Measurements from ENCODE around the gene TRIO.
"Not testable (repeated sequence)": the region's sequence is repeated elsewhere in the genome, so short reads cannot be mapped to it uniquely, and the experiment has no call there.

The TRIO gene

GRCh38 chr5:14142827-14143545 lies at the start of gene TRIO:
Gene TRIO (plus strand): TSS chr5:14143342. CDS start chr5:14143726, 384 bp downstream.
- DNase-seq (ENCODE audit: low spot score) = peak; percentile 96
- FAIRE-seq = peak; percentile 58

- DNase-seq (ENCODE audit: low spot score); FAIRE-seq: not testable (repeated sequence)
Measured at GRCh38 chr5:14097380-14097779, 45.8 kb upstream of the TRIO start.

GRCh38 chr5:14097998-14098471 lies 45.1 kb upstream of the TRIO start:
- DNase-seq (ENCODE audit: low spot score) (no peak), FAIRE-seq (no peak)

- no peak for DNase-seq (ENCODE audit: low spot score)
Measured at GRCh38 chr5:14100281-14100680, 42.9 kb upstream of the TRIO start.

GRCh38 chr5:14101922-14102321 lies 41.2 kb upstream of the TRIO start:
- no peak for FAIRE-seq
- DNase-seq (ENCODE audit: low spot score) = no peak

More at GRCh38 chr5:14100281-14100680, 42.9 kb upstream of the TRIO start:
- no peak for FAIRE-seq

- FAIRE-seq (no peak), DNase-seq (ENCODE audit: low spot score) (no peak)
Measured at GRCh38 chr5:14102666-14103065, 40.5 kb upstream of the TRIO start.

GRCh38 chr5:14105718-14106410 lies 37.3 kb upstream of the TRIO start:
- FAIRE-seq (no peak), DNase-seq (ENCODE audit: low spot score) (peak; percentile 89)

GRCh38 chr5:14107536-14107935 lies 35.6 kb upstream of the TRIO start:
- no peak for DNase-seq (ENCODE audit: low spot score)
- FAIRE-seq = no peak

GRCh38 chr5:14108170-14108996 lies 34.8 kb upstream of the TRIO start:
- DNase-seq (ENCODE audit: low spot score) (no peak), FAIRE-seq (no peak)

- FAIRE-seq (peak; percentile 9), DNase-seq (ENCODE audit: low spot score) (no peak)
Measured at GRCh38 chr5:14109041-14109747, 33.9 kb upstream of the TRIO start.

GRCh38 chr5:14109771-14110170 lies 33.4 kb upstream of the TRIO start:
- FAIRE-seq = no peak

GRCh38 chr5:14110196-14110595 lies 32.9 kb upstream of the TRIO start:
- DNase-seq (ENCODE audit: low spot score) = no peak
- FAIRE-seq = no peak

More at GRCh38 chr5:14109771-14110170, 33.4 kb upstream of the TRIO start:
- DNase-seq (ENCODE audit: low spot score) = no peak

- no peak for FAIRE-seq
Measured at GRCh38 chr5:14110680-14111079, 32.5 kb upstream of the TRIO start.

GRCh38 chr5:14112998-14113652 lies 30.0 kb upstream of the TRIO start:
- FAIRE-seq = peak; percentile 5
- no peak for DNase-seq (ENCODE audit: low spot score)

More at GRCh38 chr5:14110680-14111079, 32.5 kb upstream of the TRIO start:
- peak; percentile 38 for DNase-seq (ENCODE audit: low spot score)

- DNase-seq (ENCODE audit: low spot score) (no peak), FAIRE-seq (peak; percentile 27)
Measured at GRCh38 chr5:14114615-14115251, 28.4 kb upstream of the TRIO start.

- DNase-seq (ENCODE audit: low spot score) = no peak
- no peak for FAIRE-seq
Measured at GRCh38 chr5:14115323-14115895, 27.7 kb upstream of the TRIO start.

- no peak for DNase-seq (ENCODE audit: low spot score)
- no peak for FAIRE-seq
Measured at GRCh38 chr5:14118551-14119320, 24.4 kb upstream of the TRIO start.

GRCh38 chr5:14120176-14120575 lies 23.0 kb upstream of the TRIO start:
- FAIRE-seq = no peak
- no peak for DNase-seq (ENCODE audit: low spot score)

GRCh38 chr5:14121552-14121951 lies 21.6 kb upstream of the TRIO start:
- DNase-seq (ENCODE audit: low spot score) (no peak), FAIRE-seq (no peak)
